SU-DHL-6 (cell line): ENCODE data around the gene DBN1.

Source experiments
- CTCF ChIP-seq: fragments of 200-600 bp; sonication (generic); IDR thresholded peaks from one replicate; pipeline ENCODE4 v1.5.1; 2017; ENCODE audit warnings: antibody characterized with exemption, mild to moderate bottlenecking, low read length, moderate library complexity; ENCODE audit not compliant: insufficient read depth, poor library complexity, severe bottlenecking
- EZH2phosphoT487 ChIP-seq: fragments of 200-600 bp; sonication (generic), shearing (Covaris generic); conservative IDR thresholded peaks from 2 replicates; pipeline ENCODE4 v1.6.1; 2018; ENCODE audit warnings: mild to moderate bottlenecking, antibody characterized with exemption, low read length, moderate library complexity, mixed read lengths

DNA sequence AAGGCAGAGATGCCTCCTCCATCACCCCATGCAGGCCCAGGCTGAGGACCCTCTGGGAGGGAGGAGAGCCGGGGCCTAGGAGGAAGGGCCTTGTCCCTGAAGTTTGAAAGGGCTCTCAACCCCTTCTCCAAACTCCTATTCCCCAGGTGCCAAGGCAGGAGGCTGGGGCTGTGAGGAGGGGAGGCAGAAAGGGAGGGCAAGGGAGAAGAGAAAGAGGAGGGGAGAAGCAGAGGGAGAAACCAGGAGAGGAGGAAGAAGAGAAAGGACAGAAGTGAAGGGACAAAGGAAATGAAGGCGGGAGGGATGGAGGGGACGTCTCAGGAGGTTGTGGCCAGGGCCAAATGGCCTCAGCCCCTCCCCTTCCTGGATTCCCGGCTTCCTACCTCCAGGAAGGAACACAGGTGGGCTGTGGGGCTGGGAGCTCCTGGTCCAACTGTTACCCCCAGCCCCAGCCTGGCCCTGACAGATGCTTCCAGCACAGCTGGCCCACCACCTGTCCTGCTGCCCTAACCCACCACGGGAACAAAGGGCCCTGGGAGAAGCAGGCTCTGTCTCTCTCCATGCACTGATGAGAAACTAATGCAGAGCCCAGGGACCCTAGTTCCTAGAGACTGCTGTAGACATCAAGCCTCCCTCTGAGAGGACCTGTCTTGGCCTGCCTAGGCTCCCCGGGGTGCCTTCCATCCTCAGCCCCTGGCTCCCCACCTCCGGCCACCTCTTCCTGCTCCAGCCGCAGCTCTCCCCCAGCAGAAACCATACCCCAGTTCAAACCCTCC, 3.5 kb downstream of the DBN1 start:
- TF ChIP-seq CTCF (no peak), EZH2phosphoT487 (no peak)
